Activated T-cell treated with anti-CD3 and anti-CD28 coated beads for 4 hours (primary cell): Measurements from ENCODE around the gene TEPSIN.
"Not testable (repeated sequence)": the region's sequence is repeated elsewhere in the genome, so short reads cannot be mapped to it uniquely, and the experiment has no call there.

Source experiments
- DNase-seq: peaks from one replicate; pipeline ENCODE4 v3.0.0-alpha.2; 2020

TEPSIN gene

DNA sequence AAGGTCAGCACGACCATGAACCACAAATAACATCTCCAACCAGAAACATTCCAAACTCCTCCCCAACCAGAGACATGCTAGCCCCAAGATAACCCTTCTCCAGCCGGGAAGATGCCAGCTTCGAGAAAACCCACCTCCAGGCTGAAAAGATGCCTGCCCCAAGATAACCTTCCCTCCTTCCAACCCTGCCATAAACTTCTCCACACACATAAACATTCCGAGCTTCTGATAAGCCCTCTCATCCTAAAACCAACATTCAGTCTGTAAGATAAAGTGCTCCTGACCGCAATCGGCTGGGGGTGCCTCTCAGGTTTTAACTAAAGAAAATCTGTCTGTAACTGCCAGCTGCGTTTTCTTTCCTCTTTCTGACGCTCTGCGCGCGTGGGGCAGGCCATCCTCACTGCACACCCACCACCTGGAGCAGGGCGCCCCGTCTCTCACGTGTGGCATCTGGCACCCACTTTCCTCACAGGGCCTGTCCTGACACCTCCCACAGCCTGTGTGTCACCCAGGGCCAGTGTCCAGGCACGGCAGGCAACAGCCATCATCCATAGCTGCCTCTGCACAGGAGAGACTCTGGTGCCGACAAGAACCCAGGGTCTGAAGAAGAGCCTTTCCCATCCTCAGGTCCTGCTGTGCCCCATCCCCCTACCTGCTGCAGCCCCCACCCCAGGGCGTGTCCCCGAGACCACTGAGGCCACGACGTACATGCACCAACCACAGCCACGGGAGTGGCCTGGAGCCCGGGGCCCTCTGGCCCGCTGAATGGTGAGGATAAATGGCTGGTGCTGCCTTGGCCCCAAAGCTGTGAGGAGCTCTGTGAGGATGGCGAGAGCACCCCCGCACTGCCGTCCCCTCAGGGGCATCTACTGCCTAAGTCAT lies 3.7 kb downstream of the TEPSIN start:
- DNase-seq, result no peak

DNA sequence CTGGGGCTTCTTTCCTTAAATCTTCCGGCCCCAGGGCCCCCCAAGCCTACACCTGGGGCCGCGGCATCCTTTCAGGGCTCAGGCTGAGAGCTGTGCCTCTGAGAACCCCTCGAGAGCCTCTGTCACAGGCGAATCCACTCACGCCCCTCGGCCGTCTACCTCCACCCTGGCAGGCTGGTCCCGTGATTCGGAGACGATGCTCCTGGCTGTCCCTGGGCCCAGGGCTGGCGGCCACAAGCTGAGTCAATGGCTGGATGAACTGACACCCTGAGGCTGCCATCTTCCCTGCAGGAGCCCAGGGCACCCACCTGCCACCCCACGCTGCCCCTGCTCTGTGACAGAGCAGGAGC lies 4.4 kb downstream of the TEPSIN start:
- DNase-seq, result no peak

DNA sequence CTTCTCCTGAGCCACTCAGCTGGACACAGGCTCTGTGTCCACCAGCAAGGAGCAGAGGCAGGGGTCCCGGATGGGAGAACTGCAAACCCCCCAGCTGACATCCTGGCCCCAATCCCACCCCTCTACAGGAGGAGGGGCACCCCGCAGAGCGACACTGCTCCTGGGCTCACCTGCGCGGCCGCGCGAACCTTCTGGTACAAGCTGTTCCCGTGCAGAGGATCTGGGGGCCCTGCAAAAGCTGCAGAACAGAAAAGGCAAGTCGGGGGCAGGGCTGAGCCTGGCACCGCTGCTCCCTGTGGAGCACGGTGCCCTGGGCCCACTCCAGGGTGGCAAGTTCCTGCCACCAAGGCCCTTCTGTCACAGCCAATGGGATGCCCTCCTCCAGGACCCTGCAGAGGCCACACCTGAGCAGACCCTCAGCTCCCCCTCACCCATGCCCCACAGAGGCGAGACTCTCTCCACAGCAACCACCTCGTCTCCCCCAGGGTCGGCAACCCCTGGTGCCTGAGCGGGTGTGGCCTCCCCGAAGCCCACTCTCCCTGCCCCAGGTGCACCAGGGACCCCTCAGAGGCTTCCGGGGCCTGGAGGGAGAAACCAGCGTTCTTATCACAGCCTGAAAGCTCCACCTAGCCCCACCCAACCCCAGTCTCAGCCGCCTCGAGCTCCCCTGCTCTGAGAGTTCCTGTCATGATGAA lies 4.9 kb downstream of the TEPSIN start:
- DNase-seq, result no peak

DNA sequence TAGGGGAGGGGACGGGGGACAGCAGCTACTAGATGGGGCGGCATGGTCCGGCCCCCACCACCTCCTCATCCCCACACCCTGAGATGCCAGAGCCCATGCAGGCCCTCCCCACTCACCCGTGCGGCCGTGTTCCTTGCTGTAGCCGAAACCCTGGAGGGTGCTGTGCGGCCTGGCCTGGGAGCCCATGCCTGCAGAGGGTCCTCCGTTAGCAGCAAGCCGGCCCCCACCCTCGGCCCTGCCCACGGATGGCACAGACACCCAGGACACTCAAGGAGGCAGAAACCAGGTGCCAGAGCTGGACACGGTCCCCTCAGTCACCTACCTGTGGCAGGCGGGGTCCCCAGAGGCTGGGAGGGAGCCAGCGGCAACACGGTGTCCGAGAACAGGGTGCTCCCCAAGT lies 5.5 kb downstream of the TEPSIN start:
- DNase-seq, result no peak

DNA sequence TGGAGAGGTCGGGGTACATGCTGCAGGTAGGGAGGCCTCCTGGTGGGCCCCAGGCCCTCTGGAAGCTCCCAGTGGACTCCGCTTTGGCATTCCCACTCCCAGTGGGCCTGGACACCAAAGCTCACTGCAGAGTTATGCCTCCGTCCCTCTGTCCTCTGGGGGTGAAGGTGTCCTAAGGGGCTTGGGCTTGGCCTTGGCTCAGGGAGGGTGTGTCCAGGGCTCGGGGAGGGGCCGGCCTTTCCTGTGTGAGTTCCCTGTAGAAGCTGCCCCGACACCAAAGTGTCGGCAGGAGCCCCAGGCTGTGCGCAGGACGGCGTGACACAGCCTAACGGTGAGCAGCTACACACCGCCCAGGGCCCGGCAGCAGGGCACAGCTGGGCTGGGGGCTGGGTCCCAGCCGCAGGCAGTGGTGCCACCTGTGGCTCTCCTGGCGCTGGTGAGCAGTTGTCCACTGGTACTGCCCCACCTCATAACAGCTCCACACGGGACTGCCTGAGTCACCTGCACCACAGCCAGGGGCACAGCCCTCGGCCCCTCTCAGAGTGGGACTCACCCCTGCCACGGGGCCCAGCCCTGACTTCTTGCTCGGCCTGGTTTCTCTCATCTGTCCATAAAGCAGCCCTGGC lies 6.1 kb downstream of the TEPSIN start:
- DNase-seq, result no peak

DNA sequence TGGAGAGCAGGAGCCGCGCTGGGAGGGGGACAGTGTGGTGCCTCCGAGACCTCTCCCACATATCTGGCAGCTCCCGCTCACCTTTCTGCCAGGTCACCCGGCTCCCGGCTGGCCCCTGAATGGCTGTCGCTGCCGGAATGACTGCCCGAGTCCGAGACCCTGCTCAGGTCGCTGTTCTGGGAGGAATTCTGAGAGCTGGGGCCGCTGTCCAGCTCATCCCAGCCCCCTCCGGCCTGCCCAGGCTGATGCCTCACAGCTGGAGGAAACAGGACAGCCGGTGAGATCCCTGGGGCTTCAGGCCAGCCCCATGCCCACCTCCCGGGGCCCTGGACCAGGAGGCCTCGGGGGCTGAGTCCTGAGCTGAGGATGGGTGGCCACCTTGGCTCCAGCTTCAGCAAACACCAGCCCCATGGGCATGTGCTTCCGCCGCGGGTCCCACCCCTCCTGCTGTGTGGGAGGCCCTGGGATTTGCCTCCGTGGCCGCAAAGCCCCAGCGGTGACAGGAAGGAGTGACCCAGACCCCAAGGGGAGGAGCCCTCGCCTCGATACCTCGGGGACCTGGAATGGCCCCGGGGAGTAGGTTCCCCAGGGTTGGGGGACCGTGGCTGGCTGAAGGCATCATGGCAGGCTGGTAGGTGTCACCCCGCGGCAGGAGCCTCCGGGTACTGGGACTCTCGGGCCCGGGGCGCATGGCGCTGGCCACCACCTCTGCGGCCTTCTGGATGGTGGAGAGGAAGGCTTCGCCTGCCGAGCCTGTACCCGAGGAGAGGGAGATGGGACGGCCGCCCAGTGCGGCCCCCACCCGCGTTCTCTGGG lies 6.9 kb downstream of the TEPSIN start:
- DNase-seq, result no peak

DNA sequence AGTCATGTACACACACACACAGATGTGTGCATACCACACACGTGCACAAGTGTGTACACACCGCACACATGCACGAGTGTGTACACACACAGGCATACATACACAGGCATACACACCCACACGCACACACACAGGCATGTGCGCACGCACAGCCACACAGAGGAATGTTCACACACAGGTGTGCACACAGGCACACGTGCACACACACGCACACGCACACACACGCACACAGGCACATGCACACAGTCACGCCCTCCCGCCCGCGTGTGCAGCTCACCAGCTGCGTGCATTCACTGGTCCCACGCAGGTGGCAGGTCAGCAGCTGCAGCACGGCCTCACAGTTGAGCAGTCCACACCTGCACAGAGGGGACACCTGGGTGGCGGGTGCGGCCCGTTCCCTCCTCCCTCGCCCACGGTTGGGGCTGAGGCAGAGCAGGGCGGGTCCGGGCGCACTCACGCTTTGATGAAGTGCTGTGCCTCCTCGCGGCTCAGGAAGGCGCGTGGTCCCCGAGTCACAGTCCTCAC lies 7.7 kb downstream of the TEPSIN start:
- no peak for DNase-seq

DNA sequence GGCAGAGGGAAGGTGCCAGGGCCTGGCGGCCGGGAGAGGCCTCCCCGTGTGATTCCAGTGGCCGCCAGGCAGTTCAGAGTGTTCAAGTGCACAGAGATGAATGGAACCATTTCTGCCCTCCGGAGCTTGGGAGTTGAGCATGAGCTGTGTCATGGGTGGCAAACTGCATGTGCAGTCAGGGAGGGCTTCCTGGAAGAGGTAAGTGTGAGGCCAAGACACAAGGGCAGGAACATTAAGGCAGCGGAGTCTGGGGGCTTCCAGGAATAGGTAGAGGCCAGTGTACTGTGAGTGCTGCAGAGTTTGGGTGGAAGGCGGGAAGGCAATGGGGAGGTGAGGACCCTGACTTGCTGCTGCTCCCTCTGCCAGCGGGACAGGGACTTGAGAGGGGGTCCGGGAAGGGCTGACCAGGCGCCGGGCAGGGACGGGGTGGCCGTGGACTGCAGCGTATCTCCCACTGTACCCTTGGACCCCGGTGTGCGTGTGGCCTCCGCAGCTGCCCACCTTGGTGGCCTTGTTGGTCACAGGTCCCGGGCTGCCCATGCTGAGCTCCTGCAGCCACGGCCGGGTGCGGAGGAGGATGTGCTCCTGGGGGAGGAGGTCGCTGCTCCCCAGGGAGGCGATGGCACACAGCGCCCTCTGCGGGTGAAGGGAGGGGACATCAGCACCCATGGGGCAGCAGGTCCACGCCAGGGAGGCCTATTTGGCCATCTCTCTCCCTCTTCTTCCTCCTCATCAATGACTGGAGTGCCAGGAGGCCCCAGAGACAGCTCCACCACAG lies 8.6 kb downstream of the TEPSIN start:
- DNase-seq, result no peak

DNA sequence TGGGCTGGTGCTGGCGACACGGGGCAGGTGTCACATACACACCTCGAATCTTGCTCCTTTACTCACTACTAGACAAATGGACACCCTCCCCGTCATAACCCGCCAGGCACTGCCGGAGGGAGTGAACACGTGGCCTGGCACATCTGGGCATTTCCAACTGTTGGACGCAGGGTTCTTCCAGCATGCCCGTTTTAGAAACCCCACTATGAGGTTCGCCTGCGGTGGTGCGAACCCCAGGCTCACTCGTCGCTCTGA lies 9.3 kb downstream of the TEPSIN start:
- DNase-seq, result no peak

DNA sequence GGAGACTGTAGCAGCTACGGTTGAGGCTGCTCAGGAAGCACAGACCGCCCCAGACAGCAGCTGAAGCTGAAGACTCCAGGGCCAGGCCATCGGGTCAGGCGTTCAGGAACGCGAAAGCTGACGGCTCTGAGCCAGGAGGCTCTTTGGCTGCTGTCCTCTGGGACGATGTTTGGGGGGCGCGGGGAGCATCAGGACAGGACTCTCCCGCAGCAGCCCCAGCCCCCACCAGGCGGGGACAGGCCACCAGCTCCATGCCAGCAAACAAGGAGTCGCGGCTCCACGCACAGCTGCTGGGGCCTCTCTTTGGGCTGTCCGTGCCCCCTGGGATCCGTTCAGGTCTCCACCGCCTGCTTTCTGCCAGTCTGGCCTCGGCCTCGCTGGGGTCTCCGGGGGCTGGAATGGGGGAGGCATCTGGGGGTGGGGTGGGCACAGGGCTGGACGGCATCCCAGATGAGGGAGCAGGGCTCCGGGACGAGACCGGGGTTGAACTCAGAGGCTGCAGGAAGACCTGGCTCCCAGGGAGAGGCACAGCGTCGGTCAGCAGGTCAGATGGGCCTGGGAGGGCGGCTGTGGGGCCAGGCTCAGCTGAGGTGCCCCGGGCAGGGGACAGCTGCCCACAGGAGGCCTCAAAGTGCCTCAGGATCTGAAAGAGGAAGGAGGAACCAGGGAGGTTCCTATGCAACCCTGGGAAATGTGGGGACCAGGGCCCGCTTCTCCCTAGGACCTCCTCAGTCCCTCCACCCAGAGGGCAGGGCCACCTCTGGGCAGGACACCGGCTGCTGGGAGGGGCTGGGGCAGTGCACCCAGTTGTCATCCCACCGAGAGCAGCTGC lies 9.8 kb downstream of the TEPSIN start:
- DNase-seq, result no peak

DNA sequence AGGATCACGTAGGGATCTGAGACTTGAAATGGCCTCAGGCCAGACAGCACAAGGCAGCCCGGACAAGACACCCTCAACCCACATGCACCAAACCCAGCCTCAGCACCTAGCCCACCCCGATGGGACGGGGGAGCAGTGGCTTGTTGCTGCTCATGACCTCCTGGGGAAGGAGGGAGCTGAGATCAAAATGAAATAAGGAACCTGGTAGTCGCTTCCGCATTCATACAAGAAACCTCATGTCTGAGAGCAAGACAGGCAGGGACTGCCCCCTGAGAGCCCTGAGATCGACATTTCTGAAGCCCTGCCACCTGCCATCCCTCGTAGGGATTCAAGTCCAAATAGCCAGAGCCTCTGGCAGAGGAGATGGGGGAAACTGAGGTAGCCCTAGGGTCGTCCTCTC lies 10.4 kb downstream of the TEPSIN start:
- no peak for DNase-seq

DNA sequence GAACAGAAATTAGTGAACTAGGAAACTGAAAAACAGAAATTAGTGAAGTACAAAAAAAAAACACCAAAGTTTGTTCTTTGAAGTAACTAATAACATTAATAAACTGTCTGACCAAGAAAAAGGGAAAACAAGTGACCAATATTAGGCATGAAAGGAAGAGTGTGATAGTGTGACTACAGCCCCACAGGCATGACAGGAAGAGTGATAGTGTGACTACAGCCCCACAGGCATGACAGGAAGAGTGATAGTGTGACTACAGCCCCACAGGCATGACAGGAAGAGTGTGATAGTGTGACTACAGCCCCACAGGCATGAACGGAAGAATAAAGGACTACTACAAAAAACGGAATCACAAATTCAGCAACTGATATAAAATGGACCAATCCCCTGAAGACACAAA lies 11.2 kb downstream of the TEPSIN start:
- DNase-seq, result not testable (repeated sequence)

DNA sequence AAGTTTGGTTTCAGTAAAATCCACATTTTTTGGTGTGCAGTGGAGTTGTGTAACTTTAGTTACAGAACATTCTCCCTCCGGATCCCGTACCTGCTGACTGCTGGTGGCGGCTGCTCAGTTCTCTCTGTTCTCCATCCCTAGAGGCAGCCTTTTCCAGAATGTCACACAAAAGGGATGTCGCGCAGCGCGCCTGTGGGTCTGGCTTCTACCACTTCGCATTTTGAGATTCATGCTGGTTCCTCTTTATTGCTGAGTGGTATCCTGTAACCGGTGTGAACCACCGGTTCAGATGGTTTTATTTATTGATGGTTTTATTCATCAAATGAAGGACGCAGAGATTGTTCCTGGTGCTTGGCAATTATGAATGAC lies 15.1 kb downstream of the TEPSIN start:
- DNase-seq, result no peak

DNA sequence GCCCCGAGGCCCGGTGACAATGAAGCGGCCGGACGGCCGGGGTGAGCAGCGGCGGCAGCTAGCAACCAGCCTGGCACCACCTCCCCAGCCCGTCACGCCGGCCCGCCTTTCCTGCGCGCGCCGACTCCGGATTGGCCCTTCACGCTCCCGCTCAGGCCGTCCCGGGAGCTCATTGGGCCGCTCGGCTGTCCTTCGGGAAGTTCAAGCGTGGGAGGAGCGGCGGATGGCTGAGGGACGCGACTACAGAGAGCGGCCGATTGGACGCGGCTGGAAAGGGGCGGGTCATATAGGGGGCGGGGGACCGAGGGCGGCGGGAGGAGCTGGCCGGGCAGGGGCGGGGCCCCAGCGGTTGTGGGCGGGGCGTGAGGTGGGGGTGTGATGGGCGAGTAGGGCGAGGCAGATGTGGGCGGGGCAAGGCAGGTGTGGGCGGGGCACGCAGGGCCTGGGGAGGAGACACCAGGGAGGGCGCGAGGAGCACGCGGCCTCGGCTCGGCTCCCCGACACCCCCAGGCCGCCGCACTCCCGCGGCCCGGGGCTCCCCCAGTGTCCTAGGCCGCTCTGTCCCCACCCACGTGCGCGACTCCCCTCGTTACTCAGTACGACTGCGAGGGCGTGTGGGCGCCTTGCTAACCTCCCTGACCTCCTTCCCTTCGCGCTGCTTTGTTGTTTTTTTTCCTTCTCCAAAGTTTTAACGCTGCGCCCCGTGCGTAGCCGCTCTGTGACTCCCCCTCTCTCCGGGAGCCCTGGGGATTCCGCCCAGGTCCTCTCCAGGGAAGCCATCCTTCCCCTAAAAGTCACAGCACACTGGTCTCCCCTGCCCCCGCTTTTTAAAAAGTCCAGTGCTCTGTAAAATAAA lies 15.7 kb downstream of the TEPSIN start, which contains the start of gene CEP131:
Gene CEP131, minus strand, starts transcription at position 60 of the 856 bp plus-strand sequence. CDS start 2,909 bp downstream, outside the sequence.
- DNase-seq, result peak; percentile 100

DNA sequence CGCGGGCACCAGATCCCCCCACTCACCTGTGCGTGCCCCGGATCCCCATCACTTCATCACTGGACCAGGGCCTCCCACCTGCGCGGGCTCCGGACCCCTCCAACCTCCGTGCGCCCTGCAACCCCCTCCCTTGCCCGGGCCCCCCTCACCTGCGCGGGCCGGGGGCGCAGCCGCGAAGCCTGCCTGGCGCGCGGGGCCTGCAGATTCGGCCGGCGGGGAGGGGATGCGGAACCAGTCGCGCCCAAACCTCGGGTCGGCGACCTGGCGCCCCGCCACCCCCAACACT lies 16.3 kb downstream of the TEPSIN start:
- DNase-seq, result no peak

DNA sequence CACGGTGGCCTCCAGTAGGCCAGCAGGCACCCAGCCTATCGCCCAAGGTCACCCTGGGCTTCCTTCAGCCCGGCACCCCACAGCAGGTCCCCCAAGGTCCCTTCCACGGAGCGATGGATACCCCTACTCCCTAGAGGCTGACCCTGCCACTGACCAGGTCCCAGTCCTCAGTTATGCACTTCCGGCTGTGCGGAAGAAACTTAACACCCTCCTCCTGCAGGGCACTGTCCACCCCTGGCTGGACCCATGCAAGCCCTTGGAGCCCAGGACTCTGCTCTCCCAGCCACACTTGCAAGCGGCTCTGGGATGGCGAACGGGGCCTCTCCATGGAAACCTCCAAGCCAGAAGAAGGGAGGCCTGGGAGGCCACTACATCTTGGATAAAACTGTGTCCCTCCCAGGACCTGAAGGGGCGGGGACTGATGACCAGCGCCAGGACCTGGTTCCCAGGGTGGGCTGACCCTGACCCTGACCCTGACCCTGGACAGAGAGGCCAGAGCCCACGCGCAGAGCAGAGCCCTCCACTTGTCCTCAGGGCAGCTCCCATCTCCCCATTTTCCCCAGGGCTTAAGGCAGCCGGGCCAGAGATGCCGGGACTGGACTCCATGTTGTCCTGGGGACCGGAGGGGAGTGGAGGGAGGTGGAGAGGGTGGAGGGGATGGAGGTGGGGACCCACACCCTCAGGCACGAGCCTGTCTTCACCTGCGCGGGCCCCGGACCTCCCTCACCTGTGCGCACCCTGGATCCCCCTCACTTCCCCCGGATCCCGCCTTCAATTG lies 16.8 kb downstream of the TEPSIN start:
- no peak for DNase-seq

DNA sequence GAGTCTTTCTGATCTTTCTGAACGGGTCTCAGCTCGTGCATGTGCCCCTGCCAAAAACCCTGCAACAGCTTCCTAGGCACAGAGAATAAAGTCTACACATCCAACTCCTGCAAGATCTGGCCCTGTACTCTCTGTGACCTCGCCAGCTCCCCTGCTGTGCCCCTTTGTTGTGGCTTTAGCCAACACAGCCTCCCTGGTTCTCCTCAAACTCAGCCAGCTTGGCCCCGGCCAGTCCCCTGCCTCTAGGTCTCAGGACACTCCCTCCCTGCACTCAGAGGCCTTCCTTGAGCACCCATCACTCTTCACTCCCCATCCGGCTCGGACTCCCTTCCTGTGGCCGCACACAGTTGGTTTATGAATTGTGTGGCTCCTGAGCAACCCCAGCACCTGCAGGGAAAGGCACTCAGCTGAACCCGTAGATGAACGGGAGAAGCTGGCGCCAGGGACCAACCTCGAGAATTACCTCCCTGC lies 17.4 kb downstream of the TEPSIN start:
- no peak for DNase-seq

DNA sequence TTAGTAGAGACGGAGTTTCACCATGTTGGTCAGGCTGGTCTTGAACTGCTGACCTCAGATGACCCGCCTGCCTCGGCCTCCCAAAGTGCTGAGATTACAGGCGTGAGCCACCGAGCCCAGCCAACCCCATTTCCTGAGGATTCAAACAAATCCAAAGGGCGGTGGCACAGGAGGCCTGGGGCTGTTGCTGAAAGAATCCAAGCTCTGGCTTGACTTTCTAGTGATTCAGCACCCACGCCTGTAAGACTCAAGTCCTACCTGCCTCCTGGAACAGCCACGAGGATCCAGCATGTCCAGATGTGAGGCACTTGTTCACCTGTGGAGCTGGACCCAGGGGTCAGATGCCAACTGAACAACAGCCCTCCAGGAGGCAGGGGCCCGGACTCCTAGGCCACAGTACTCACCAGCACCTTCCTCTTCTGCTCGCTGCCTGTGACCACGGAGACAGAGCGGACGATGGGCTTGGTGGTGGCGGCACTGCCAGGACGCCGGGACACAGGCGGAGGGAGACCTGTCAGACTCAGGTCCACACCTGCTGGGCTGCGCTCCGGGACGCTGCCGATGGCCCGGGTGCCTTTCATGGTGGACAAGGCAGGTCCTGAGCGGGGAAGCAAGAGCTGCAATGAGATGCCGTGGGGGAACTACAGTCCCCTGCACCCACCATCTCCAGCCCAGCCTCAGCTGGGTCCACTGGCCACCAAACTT lies 19.2 kb downstream of the TEPSIN start:
- no peak for DNase-seq

DNA sequence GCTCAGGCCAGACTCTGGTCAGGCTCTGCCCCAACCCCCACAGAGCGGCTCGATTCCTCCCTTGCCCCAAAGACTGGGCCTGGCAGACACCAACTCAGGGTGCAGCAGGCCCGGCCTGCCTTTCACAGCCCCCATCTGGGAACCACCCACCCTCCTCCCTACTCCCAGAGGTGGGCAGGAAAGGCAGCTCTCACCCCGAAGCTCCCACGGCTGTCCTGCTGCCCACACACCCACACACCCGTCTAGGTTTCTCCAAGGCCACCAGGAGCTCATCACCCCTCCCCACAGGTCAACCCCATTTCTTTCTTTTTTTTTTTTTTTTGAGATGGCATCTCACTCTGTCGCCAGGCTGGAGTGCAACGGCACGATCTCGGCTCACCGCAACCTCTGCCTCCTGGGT lies 19.9 kb downstream of the TEPSIN start:
- no peak for DNase-seq
